ENCODE measurements around the gene PWWP2B. TPM values are rescaled to one million over a fixed set of nuclear protein-coding genes. Genes with fewer than 3 reads are reported as not detected.

PWWP2B gene
- total RNA-seq, 4 donors from 2014 or later: 14.9 to 27.3 (median 16.7) TPM

DNA sequence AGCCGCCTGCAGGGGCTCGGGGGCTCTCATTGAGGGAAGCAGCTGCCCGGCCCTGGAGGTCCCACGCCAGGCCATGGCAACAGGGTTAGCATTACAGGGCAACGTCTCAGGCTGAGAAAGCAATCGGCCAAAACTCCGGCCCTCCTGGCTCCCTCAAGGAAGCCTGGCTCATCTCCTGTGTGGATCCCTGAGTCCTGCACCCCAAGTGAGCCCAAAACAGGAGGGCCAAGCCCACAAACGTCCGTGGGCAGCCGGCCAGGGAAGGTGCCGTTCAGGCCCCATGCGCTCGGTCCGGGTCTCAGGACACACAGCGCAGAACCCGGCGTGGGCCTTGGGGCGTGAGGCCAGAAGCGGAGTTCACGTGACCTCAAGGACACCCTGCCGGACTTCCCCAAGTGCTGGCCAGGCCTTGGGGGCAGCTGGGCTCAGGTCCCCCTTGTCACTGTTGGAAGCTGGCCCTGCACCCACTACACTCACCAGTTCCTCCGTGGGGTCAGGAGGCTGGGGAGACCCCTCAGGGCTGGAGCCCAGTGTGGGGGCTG, 8.0 kb upstream of the PWWP2B start:
- no CpG with 5 or more reads among the region's 22 CpGs for WGBS, 2 donors
- DNase-seq: no peak

DNA sequence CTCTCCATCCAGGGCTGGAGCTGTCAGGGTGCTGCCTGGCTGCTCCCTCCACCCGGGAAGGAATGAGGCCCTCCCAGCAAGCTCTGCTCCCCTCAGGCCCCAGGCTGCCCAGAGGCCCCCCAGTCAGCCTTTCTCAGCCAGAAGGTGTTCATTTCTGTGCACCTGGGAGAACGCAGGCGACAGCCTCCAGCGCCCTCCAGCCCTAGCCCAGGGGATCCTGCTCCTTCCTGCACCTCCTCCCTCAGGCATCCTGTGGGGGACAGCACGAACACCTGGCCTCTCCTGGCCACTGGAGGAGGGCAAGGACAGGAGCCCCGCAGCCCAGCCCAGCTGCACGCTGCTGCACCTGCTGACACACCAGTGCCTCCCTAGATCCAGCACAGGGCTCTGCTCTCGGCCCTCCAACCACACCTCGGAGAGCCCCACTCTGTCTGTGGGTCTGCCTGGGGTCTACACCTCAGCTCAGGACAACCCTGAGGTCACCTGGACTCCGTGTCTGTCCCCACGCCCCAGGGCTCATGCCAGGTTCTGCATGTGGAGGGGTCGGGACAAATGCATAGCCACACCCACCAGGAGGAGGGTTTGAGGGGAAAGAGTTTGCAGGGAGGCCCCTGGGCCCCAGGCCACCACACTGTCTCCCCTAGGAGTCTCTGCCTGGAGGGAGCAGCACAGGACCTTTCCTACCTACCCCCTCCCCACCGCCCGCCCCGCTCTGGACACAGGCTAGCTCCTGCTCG, 7.4 kb upstream of the PWWP2B start:
- H3K4me3 ChIP-seq: no peak overlapping the region
- peaks cover 4 to 23% (median 6%) of the 10 kb centered on the region in 3 donors for H3K4me1 ChIP-seq
- H3K27ac ChIP-seq: no peak overlapping the region
- H3K27me3 ChIP-seq: no peaks in the 10 kb centered on the region
- H3K36me3 ChIP-seq: no peaks in the 10 kb centered on the region
- TF ChIP-seq, protein P1, sequence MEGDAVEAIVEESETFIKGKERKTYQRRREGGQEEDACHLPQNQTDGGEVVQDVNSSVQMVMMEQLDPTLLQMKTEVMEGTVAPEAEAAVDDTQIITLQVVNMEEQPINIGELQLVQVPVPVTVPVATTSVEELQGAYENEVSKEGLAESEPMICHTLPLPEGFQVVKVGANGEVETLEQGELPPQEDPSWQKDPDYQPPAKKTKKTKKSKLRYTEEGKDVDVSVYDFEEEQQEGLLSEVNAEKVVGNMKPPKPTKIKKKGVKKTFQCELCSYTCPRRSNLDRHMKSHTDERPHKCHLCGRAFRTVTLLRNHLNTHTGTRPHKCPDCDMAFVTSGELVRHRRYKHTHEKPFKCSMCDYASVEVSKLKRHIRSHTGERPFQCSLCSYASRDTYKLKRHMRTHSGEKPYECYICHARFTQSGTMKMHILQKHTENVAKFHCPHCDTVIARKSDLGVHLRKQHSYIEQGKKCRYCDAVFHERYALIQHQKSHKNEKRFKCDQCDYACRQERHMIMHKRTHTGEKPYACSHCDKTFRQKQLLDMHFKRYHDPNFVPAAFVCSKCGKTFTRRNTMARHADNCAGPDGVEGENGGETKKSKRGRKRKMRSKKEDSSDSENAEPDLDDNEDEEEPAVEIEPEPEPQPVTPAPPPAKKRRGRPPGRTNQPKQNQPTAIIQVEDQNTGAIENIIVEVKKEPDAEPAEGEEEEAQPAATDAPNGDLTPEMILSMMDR (IDR thresholded peaks at IDR 0.05): no peak
- TF ChIP-seq POLR2A (IDR thresholded peaks at IDR 0.05): no peak
- no peaks in the 10 kb centered on the region for H3K9me3 ChIP-seq
- WGBS, 2 donors: 41 to 60% methylated on average over 1 to 3 of the region's 16 CpGs
- intact Hi-C loops (cut with DNase I): loop anchor here (10.0 kb wide), 1 partner anchor 245 kb away; no protein-coding TSS in a partner anchor
- no peak for DNase-seq

More for the DNA sequence above, 8.0 kb upstream of the PWWP2B start:
- Histone ChIP-seq H3K4me1 (peaks cover 4 to 23% (median 6%) of the 10 kb centered on the region in 3 donors), H3K36me3 (no peaks in the 10 kb centered on the region), H3K9me3 (no peaks in the 10 kb centered on the region), H3K4me3 (no peak overlapping the region), H3K27ac (no peak overlapping the region), H3K27me3 (no peaks in the 10 kb centered on the region)
- TF ChIP-seq, protein P1 (IDR thresholded peaks at IDR 0.05): no peak
- no peak for TF ChIP-seq POLR2A (IDR thresholded peaks at IDR 0.05)
- intact Hi-C loops (cut with DNase I): no loop called here

DNA sequence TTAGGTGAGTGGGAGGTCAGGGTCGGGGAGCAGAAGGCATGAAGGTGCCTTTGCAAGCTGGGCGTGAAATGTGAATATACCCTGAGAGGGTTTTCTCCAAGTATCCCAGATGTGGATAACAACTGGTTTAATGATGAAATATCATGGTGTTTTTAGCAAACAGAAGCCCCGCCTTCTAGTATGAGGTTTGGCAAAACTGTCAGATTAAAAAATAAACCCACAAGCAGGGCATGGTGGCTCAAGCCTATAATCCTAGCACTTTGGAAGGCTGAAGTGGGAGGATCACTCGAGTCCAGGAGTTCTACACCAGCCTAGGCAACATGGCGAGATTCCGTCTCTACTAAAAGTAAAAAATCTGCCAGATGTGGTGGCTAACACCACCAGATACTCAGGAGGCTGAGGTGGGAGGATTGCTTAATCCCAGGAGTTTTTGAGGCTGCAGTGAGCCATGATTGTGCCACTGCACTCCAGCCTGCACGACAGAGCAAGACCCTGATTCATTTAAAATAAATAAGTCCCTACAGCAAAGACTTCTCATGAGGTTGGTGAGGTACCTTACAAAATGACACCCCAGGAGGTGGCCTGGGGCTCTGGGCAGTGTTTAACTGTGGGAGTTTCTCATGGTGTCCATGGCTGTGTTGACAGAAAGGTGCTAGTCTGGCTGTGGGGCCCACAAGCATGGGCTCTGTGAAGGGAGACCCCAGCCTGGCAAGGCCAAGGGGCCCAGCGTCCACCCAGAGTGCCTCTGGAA, 6.7 kb upstream of the PWWP2B start:
- DNase-seq: no peak
- H3K4me1 ChIP-seq: peaks cover 6 to 29% (median 8%) of the 10 kb centered on the region in 3 donors
- H3K27ac ChIP-seq: no peak overlapping the region
- no peak overlapping the region for H3K4me3 ChIP-seq
- 62 to 65% methylated on average over 5 to 8 of the region's 8 CpGs for WGBS, 2 donors
- intact Hi-C loops (cut with DNase I): loop anchor here (10.0 kb wide), 1 partner anchor 244 kb away; no protein-coding TSS in a partner anchor
- H3K36me3 ChIP-seq: no peaks in the 10 kb centered on the region
- no peaks in the 10 kb centered on the region for H3K9me3 ChIP-seq
- no peaks in the 10 kb centered on the region for H3K27me3 ChIP-seq
- TF ChIP-seq POLR2A (IDR thresholded peaks at IDR 0.05): no peak
- TF ChIP-seq, protein P1 (IDR thresholded peaks at IDR 0.05): no peak

DNA sequence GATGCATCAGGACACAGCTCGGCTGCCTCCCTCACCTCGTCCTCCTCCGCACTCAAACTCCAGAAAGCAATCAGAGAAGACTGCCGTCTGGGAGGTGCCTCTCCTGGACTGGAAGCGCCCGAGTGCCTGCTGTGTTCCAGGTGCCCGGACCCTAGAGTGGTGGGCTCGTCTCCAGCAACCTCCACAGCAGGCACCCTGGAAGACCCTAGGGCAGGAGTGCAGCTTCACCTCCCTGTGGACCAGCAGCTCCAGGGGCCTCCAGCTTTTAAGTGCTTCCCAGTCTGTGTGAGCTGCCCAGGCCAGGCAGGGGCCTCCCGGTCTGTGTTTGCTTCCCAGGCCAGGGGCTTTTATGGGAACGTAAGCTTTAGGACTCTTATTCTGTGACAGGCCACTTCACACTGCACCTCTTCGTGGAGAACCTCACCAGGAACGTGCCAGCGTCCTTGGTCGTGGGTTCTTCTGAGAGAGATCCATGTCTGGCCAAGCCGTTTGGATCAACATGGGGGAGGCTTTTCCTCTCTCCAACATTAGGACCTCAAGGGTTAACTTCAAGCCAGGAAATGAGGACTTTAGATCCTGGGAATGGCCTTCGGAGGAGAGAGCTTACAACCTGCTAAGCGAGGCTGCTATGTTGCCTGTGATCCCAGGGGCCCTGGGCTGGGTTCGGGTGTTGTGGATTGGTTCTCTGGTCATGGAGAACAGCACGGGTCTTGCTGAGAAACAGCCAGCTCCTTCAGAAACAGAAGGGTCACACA, 5.9 kb upstream of the PWWP2B start:
- DNase-seq: no peak
- Histone ChIP-seq H3K9me3 (no peaks in the 10 kb centered on the region), H3K27me3 (no peaks in the 10 kb centered on the region), H3K4me3 (no peak overlapping the region), H3K4me1 (peaks cover 6 to 33% (median 16%) of the 10 kb centered on the region in 3 donors), H3K36me3 (no peaks in the 10 kb centered on the region), H3K27ac (no peak overlapping the region)
- WGBS, 2 donors: 80 to 84% methylated on average over 2 to 13 of the region's 19 CpGs
- intact Hi-C loops (cut with DNase I): loop anchor here (10.0 kb wide), 1 partner anchor 244 kb away; no protein-coding TSS in a partner anchor
- no peak for TF ChIP-seq POLR2A (IDR thresholded peaks at IDR 0.05)
- TF ChIP-seq, protein P1 (IDR thresholded peaks at IDR 0.05): no peak

Data from esophagus squamous epithelium (tissue), 5 donors.